Measurements from ENCODE around the gene CAMTA1.

CAMTA1 gene

GRCh38 chr1:7046314-7046713 is 261.1 kb downstream of the CAMTA1 start:
- Histone ChIP-seq H3K36me3 (ENCODE audit: control insufficient read depth, insufficient read depth, low read length) (no peaks in the 10 kb centered on the region), H3K9me3 (ENCODE audit: control insufficient read depth, insufficient read depth, low read length) (no peaks in the 10 kb centered on the region), H3K9ac (ENCODE audit: low read depth, low read length) (no peak overlapping the region), H3K27me3 (ENCODE audit: control insufficient read depth, insufficient read depth, low read length) (no peaks in the 10 kb centered on the region), H3K4me1 (ENCODE audit: control insufficient read depth, insufficient read depth, low read length) (peaks cover 21% of the 10 kb centered on the region), H3K27ac (ENCODE audit: low read depth, low read length) (no peak overlapping the region), H3K4me3 (ENCODE audit: low read depth, low read length) (no peak overlapping the region)

GRCh38 chr1:7046891-7047290 is 261.6 kb downstream of the CAMTA1 start:
- H3K27ac ChIP-seq (ENCODE audit: low read depth, low read length): no peak overlapping the region
- H3K9ac ChIP-seq (ENCODE audit: low read depth, low read length): no peak overlapping the region
- H3K4me3 ChIP-seq (ENCODE audit: low read depth, low read length): no peak overlapping the region
- no peaks in the 10 kb centered on the region for H3K9me3 ChIP-seq (ENCODE audit: control insufficient read depth, insufficient read depth, low read length)
- peaks cover 21% of the 10 kb centered on the region for H3K4me1 ChIP-seq (ENCODE audit: control insufficient read depth, insufficient read depth, low read length)
- H3K27me3 ChIP-seq (ENCODE audit: control insufficient read depth, insufficient read depth, low read length): no peaks in the 10 kb centered on the region
- H3K36me3 ChIP-seq (ENCODE audit: control insufficient read depth, insufficient read depth, low read length): no peaks in the 10 kb centered on the region

GRCh38 chr1:7047866-7048265 is 262.6 kb downstream of the CAMTA1 start:
- no peaks in the 10 kb centered on the region for H3K27me3 ChIP-seq (ENCODE audit: control insufficient read depth, insufficient read depth, low read length)
- peaks cover 14% of the 10 kb centered on the region for H3K4me1 ChIP-seq (ENCODE audit: control insufficient read depth, insufficient read depth, low read length)
- H3K27ac ChIP-seq (ENCODE audit: low read depth, low read length): no peak overlapping the region
- H3K9me3 ChIP-seq (ENCODE audit: control insufficient read depth, insufficient read depth, low read length): no peaks in the 10 kb centered on the region
- no peaks in the 10 kb centered on the region for H3K36me3 ChIP-seq (ENCODE audit: control insufficient read depth, insufficient read depth, low read length)
- no peak overlapping the region for H3K9ac ChIP-seq (ENCODE audit: low read depth, low read length)
- no peak overlapping the region for H3K4me3 ChIP-seq (ENCODE audit: low read depth, low read length)

GRCh38 chr1:7048395-7048794 is 263.1 kb downstream of the CAMTA1 start:
- Histone ChIP-seq H3K9me3 (ENCODE audit: control insufficient read depth, insufficient read depth, low read length) (no peaks in the 10 kb centered on the region), H3K9ac (ENCODE audit: low read depth, low read length) (no peak overlapping the region), H3K27me3 (ENCODE audit: control insufficient read depth, insufficient read depth, low read length) (no peaks in the 10 kb centered on the region), H3K4me1 (ENCODE audit: control insufficient read depth, insufficient read depth, low read length) (peaks cover 8% of the 10 kb centered on the region), H3K4me3 (ENCODE audit: low read depth, low read length) (no peak overlapping the region), H3K27ac (ENCODE audit: low read depth, low read length) (no peak overlapping the region), H3K36me3 (ENCODE audit: control insufficient read depth, insufficient read depth, low read length) (no peaks in the 10 kb centered on the region)

GRCh38 chr1:7049913-7050625 is 264.8 kb downstream of the CAMTA1 start:
- Histone ChIP-seq H3K27ac (ENCODE audit: low read depth, low read length) (no peak overlapping the region), H3K4me3 (ENCODE audit: low read depth, low read length) (no peak overlapping the region), H3K36me3 (ENCODE audit: control insufficient read depth, insufficient read depth, low read length) (no peaks in the 10 kb centered on the region), H3K9me3 (ENCODE audit: control insufficient read depth, insufficient read depth, low read length) (no peaks in the 10 kb centered on the region), H3K27me3 (ENCODE audit: control insufficient read depth, insufficient read depth, low read length) (no peaks in the 10 kb centered on the region), H3K9ac (ENCODE audit: low read depth, low read length) (no peak overlapping the region), H3K4me1 (ENCODE audit: control insufficient read depth, insufficient read depth, low read length) (no peaks in the 10 kb centered on the region)

GRCh38 chr1:7050751-7051665 is 265.8 kb downstream of the CAMTA1 start:
- H3K9me3 ChIP-seq (ENCODE audit: control insufficient read depth, insufficient read depth, low read length): no peaks in the 10 kb centered on the region
- H3K4me1 ChIP-seq (ENCODE audit: control insufficient read depth, insufficient read depth, low read length): no peaks in the 10 kb centered on the region
- H3K27ac ChIP-seq (ENCODE audit: low read depth, low read length): no peak overlapping the region
- H3K36me3 ChIP-seq (ENCODE audit: control insufficient read depth, insufficient read depth, low read length): no peaks in the 10 kb centered on the region
- H3K4me3 ChIP-seq (ENCODE audit: low read depth, low read length): no peak overlapping the region
- no peaks in the 10 kb centered on the region for H3K27me3 ChIP-seq (ENCODE audit: control insufficient read depth, insufficient read depth, low read length)
- no peak overlapping the region for H3K9ac ChIP-seq (ENCODE audit: low read depth, low read length)

- no peak overlapping the region for H3K27ac ChIP-seq (ENCODE audit: low read depth, low read length)
- no peaks in the 10 kb centered on the region for H3K9me3 ChIP-seq (ENCODE audit: control insufficient read depth, insufficient read depth, low read length)
- no peaks in the 10 kb centered on the region for H3K27me3 ChIP-seq (ENCODE audit: control insufficient read depth, insufficient read depth, low read length)
- no peaks in the 10 kb centered on the region for H3K4me1 ChIP-seq (ENCODE audit: control insufficient read depth, insufficient read depth, low read length)
- H3K9ac ChIP-seq (ENCODE audit: low read depth, low read length): no peak overlapping the region
- H3K36me3 ChIP-seq (ENCODE audit: control insufficient read depth, insufficient read depth, low read length): no peaks in the 10 kb centered on the region
- H3K4me3 ChIP-seq (ENCODE audit: low read depth, low read length): no peak overlapping the region
Observed at GRCh38 chr1:7052701-7053100, 267.4 kb downstream of the CAMTA1 start.

- H3K27ac ChIP-seq (ENCODE audit: low read depth, low read length): no peak overlapping the region
- no peaks in the 10 kb centered on the region for H3K27me3 ChIP-seq (ENCODE audit: control insufficient read depth, insufficient read depth, low read length)
- H3K9me3 ChIP-seq (ENCODE audit: control insufficient read depth, insufficient read depth, low read length): no peaks in the 10 kb centered on the region
- no peak overlapping the region for H3K9ac ChIP-seq (ENCODE audit: low read depth, low read length)
- no peaks in the 10 kb centered on the region for H3K36me3 ChIP-seq (ENCODE audit: control insufficient read depth, insufficient read depth, low read length)
- no peaks in the 10 kb centered on the region for H3K4me1 ChIP-seq (ENCODE audit: control insufficient read depth, insufficient read depth, low read length)
- H3K4me3 ChIP-seq (ENCODE audit: low read depth, low read length): no peak overlapping the region
Observed at GRCh38 chr1:7060745-7061144, 275.5 kb downstream of the CAMTA1 start.

- Histone ChIP-seq H3K27me3 (ENCODE audit: control insufficient read depth, insufficient read depth, low read length) (no peaks in the 10 kb centered on the region), H3K4me3 (ENCODE audit: low read depth, low read length) (no peak overlapping the region), H3K4me1 (ENCODE audit: control insufficient read depth, insufficient read depth, low read length) (no peaks in the 10 kb centered on the region), H3K9ac (ENCODE audit: low read depth, low read length) (no peak overlapping the region), H3K36me3 (ENCODE audit: control insufficient read depth, insufficient read depth, low read length) (no peaks in the 10 kb centered on the region), H3K9me3 (ENCODE audit: control insufficient read depth, insufficient read depth, low read length) (no peaks in the 10 kb centered on the region), H3K27ac (ENCODE audit: low read depth, low read length) (no peak overlapping the region)
Observed at GRCh38 chr1:7062346-7063061, 277.2 kb downstream of the CAMTA1 start.

- no peak overlapping the region for H3K4me3 ChIP-seq (ENCODE audit: low read depth, low read length)
Observed at GRCh38 chr1:7063981-7064380, 278.7 kb downstream of the CAMTA1 start.

GRCh38 chr1:7068552-7068951 is 283.3 kb downstream of the CAMTA1 start:
- H3K36me3 ChIP-seq (ENCODE audit: control insufficient read depth, insufficient read depth, low read length): no peaks in the 10 kb centered on the region
- no peaks in the 10 kb centered on the region for H3K27me3 ChIP-seq (ENCODE audit: control insufficient read depth, insufficient read depth, low read length)
- H3K9me3 ChIP-seq (ENCODE audit: control insufficient read depth, insufficient read depth, low read length): no peaks in the 10 kb centered on the region
- H3K4me1 ChIP-seq (ENCODE audit: control insufficient read depth, insufficient read depth, low read length): 0 out of 2 replicates have a peak, but pooled peaks cover 2% of the 10 kb centered on the region
- no peak overlapping the region for H3K9ac ChIP-seq (ENCODE audit: low read depth, low read length)
- no peak overlapping the region for H3K4me3 ChIP-seq (ENCODE audit: low read depth, low read length)
- no peak overlapping the region for H3K27ac ChIP-seq (ENCODE audit: low read depth, low read length)

More at GRCh38 chr1:7063981-7064380, 278.7 kb downstream of the CAMTA1 start:
- no peaks in the 10 kb centered on the region for H3K9me3 ChIP-seq (ENCODE audit: control insufficient read depth, insufficient read depth, low read length)
- H3K27ac ChIP-seq (ENCODE audit: low read depth, low read length): no peak overlapping the region
- no peak overlapping the region for H3K9ac ChIP-seq (ENCODE audit: low read depth, low read length)
- no peaks in the 10 kb centered on the region for H3K4me1 ChIP-seq (ENCODE audit: control insufficient read depth, insufficient read depth, low read length)
- no peaks in the 10 kb centered on the region for H3K27me3 ChIP-seq (ENCODE audit: control insufficient read depth, insufficient read depth, low read length)
- H3K36me3 ChIP-seq (ENCODE audit: control insufficient read depth, insufficient read depth, low read length): no peaks in the 10 kb centered on the region

Data from HUES48 (cell line).